Chondrocyte (in vitro differentiated cells): ENCODE data around the gene SOS1. TPM values are rescaled to one million over a fixed set of nuclear protein-coding genes. Genes with fewer than 3 reads are reported as not detected.

ENCODE experiments used
- DNase-seq: peaks from one replicate; pipeline ENCODE4 v3.0.0; 2021; ENCODE audit warnings: mixed read lengths, low spot score
- H3K27ac Mint-ChIP-seq: one replicate; pipeline ENCODE4 v1.8.0; 2021; ENCODE audit warnings: mild to moderate bottlenecking, moderate library complexity, mixed read lengths; ENCODE audit not compliant: unreplicated experiment
- H3K27me3 Mint-ChIP-seq: 2 replicates; pipeline ENCODE4 v1.8.0; 2021; ENCODE audit warnings: low read depth, mixed read lengths
- H3K36me3 Mint-ChIP-seq: 2 replicates; pipeline ENCODE4 v1.8.0; 2021; ENCODE audit warnings: low read depth, mixed read lengths
- H3K4me1 Mint-ChIP-seq: 2 replicates; pipeline ENCODE4 v1.8.0; 2021; ENCODE audit warnings: low read depth, mild to moderate bottlenecking, mixed read lengths
- H3K4me3 Mint-ChIP-seq: one replicate; pipeline ENCODE4 v1.8.0; 2021; ENCODE audit warnings: mild to moderate bottlenecking, moderate library complexity, mixed read lengths; ENCODE audit not compliant: unreplicated experiment
- H3K9me3 Mint-ChIP-seq: 2 replicates; pipeline ENCODE4 v1.8.0; 2021; ENCODE audit warnings: low read depth, mixed read lengths
- CTCF ChIP-seq: fragments of 200-600 bp; sonication (generic); IDR thresholded peaks from 2 replicates; pipeline ENCODE4 v1.5.0; 2021; ENCODE audit warnings: antibody characterized with exemption, mild to moderate bottlenecking, moderate library complexity
- long read RNA-seq: library from polyadenylated mRNA; stranded (forward); transcript quantifications from one replicate; pipeline ENCODE4 v2.0.0, GENCODE V29; 2021
- total RNA-seq: library from RNA; stranded (reverse); gene quantifications from 3 replicates; pipeline ENCODE4 v1.2.1, GENCODE V29; 2021

The SOS1 gene
- 37.2 to 43.4 TPM (median 40.2 TPM) in 3 replicates for total RNA-seq
- long read RNA-seq, full-length matches to known transcripts: 4 of 7 reads
- long read RNA-seq, partial matches to known transcripts: 0 of 7 reads
- long read RNA-seq, other reads (novel, unspliced or antisense): 3 of 7 reads

GRCh38 chr2:39120771-39121522 is at the start of gene SOS1:
Gene SOS1 (minus strand): TSS chr2:39121051. CDS start chr2:39120422, 629 bp downstream.
- DNase-seq: peak; percentile 99
- no peak for TF ChIP-seq CTCF
- Mint-ChIP-seq H3K27me3 (no peaks in the 10 kb centered on the region), H3K9me3 (no peaks in the 10 kb centered on the region), H3K27ac (peak within 1 kb of the TSS; percentile 97), H3K36me3 (no peaks in the 10 kb centered on the region), H3K4me1 (peaks cover 61% of the 10 kb centered on the region), H3K4me3 (peak within 1 kb of the TSS; percentile 85)

- Mint-ChIP-seq H3K4me1 (peaks cover 20% of the 10 kb centered on the region), H3K36me3 (peaks cover 2% of the 10 kb centered on the region), H3K27me3 (no peaks in the 10 kb centered on the region), H3K27ac (no peak overlapping the region), H3K4me3 (no peak overlapping the region), H3K9me3 (no peaks in the 10 kb centered on the region)
- DNase-seq: no peak
- no peak for TF ChIP-seq CTCF
Observed at GRCh38 chr2:39164089-39164488, 43.2 kb upstream of the SOS1 start.

GRCh38 chr2:39160982-39161381 is 40.1 kb upstream of the SOS1 start:
- Mint-ChIP-seq H3K4me3 (no peak overlapping the region), H3K27ac (no peak overlapping the region), H3K9me3 (no peaks in the 10 kb centered on the region), H3K27me3 (no peaks in the 10 kb centered on the region), H3K4me1 (peaks cover 28% of the 10 kb centered on the region), H3K36me3 (peaks cover 2% of the 10 kb centered on the region)
- DNase-seq: no peak
- TF ChIP-seq CTCF: no peak

- Mint-ChIP-seq H3K36me3 (peaks cover 2% of the 10 kb centered on the region), H3K27me3 (no peaks in the 10 kb centered on the region), H3K9me3 (no peaks in the 10 kb centered on the region), H3K27ac (no peak overlapping the region), H3K4me1 (peaks cover 28% of the 10 kb centered on the region), H3K4me3 (no peak overlapping the region)
- DNase-seq: no peak
- no peak for TF ChIP-seq CTCF
Observed at GRCh38 chr2:39159283-39159682, 38.4 kb upstream of the SOS1 start.

GRCh38 chr2:39158351-39158750 is 37.5 kb upstream of the SOS1 start:
- no peak for DNase-seq
- peaks cover 28% of the 10 kb centered on the region for H3K4me1 Mint-ChIP-seq
- no peaks in the 10 kb centered on the region for H3K27me3 Mint-ChIP-seq
- no peak overlapping the region for H3K4me3 Mint-ChIP-seq
- TF ChIP-seq CTCF: no peak
- H3K27ac Mint-ChIP-seq: peak overlapping the region; percentile 2
- no peaks in the 10 kb centered on the region for H3K9me3 Mint-ChIP-seq
- H3K36me3 Mint-ChIP-seq: peaks cover 2% of the 10 kb centered on the region
